GM23338 (cell line): Measurements from ENCODE around the gene SLC26A4. TPM values are rescaled to one million over a fixed set of nuclear protein-coding genes. Genes with fewer than 3 reads are reported as not detected.

Source experiments
- ATAC-seq: fragments of 200-7000 bp; cut with Tn5 transposase; 3 replicates; pipeline ENCODE4 v1.9.1; 2020
- DNase-seq: peaks from one replicate; pipeline ENCODE4 v3.0.0-alpha.2; 2015; ENCODE audit warnings: low spot score
- H2AFZ ChIP-seq: fragments of 200-600 bp; sonication (generic); 2 replicates; pipeline ENCODE4 v1.8.0; 2016; ENCODE audit warnings: antibody characterized with exemption, mild to moderate bottlenecking, moderate library complexity
- H3F3A ChIP-seq: fragments of 200-600 bp; sonication (generic); replicated peaks from 2 replicates; pipeline ENCODE4 v1.8.0; 2017; ENCODE audit warnings: antibody characterized with exemption, mixed run types, low read depth
- H3K27ac ChIP-seq: fragments of 200-600 bp; sonication (generic); 2 replicates; pipeline ENCODE4 v1.6.1; 2016; ENCODE audit warnings: low read depth
- H3K27me3 ChIP-seq: fragments of 200-600 bp; sonication (generic); 2 replicates; pipeline ENCODE4 v1.8.0; 2016; ENCODE audit warnings: mild to moderate bottlenecking, mixed run types, moderate library complexity; ENCODE audit not compliant: insufficient read depth
- H3K36me3 ChIP-seq: fragments of 200-600 bp; sonication (generic); 2 replicates; pipeline ENCODE4 v1.8.0; 2016; ENCODE audit warnings: mild to moderate bottlenecking; ENCODE audit not compliant: insufficient read depth
- H3K4me1 ChIP-seq: fragments of 200-600 bp; sonication (generic); 2 replicates; pipeline ENCODE4 v1.8.0; 2016; ENCODE audit warnings: mild to moderate bottlenecking, moderate library complexity; ENCODE audit not compliant: insufficient read depth
- H3K4me2 ChIP-seq: fragments of 200-600 bp; sonication (generic); 2 replicates; pipeline ENCODE4 v1.7.1; 2017; ENCODE audit warnings: mixed run types
- H3K4me3 ChIP-seq: fragments of 200-600 bp; sonication (generic); 2 replicates; pipeline ENCODE4 v1.6.1; 2016; ENCODE audit warnings: mixed run types
- H3K79me2 ChIP-seq: fragments of 200-600 bp; sonication (generic); replicated peaks from 2 replicates; pipeline ENCODE4 v1.8.0; 2017; ENCODE audit warnings: mild to moderate bottlenecking; ENCODE audit not compliant: insufficient read depth
- H3K9me2 ChIP-seq: fragments of 200-600 bp; sonication (generic); 2 replicates; pipeline ENCODE4 v1.8.0; 2017; ENCODE audit not compliant: insufficient read depth
- H4K20me1 ChIP-seq: fragments of 200-600 bp; sonication (generic); replicated peaks from 2 replicates; pipeline ENCODE4 v1.8.0; 2017; ENCODE audit warnings: mild to moderate bottlenecking; ENCODE audit not compliant: insufficient read depth
- H3K27ac Mint-ChIP-seq: 2 replicates; pipeline ENCODE4 v1.8.0; 2020; ENCODE audit warnings: inconsistent platforms, mild to moderate bottlenecking, moderate library complexity, mixed read lengths
- H3K27me3 Mint-ChIP-seq: 3 replicates; pipeline ENCODE4 v1.8.0; 2022; ENCODE audit warnings: low read depth, mild to moderate bottlenecking, moderate library complexity, mixed read lengths, inconsistent platforms; ENCODE audit not compliant: insufficient read depth, poor library complexity
- H3K36me3 Mint-ChIP-seq: 3 replicates; pipeline ENCODE4 v1.8.0; 2021; ENCODE audit warnings: low read depth, mild to moderate bottlenecking, inconsistent platforms, moderate library complexity, mixed read lengths
- H3K4me1 Mint-ChIP-seq: 3 replicates; pipeline ENCODE4 v1.8.0; 2020; ENCODE audit warnings: mild to moderate bottlenecking, inconsistent platforms, mixed read lengths
- H3K4me3 Mint-ChIP-seq: 3 replicates; pipeline ENCODE4 v1.8.0; 2021; ENCODE audit warnings: moderate library complexity, mild to moderate bottlenecking, inconsistent platforms, mixed read lengths
- H3K9me3 Mint-ChIP-seq: 3 replicates; pipeline ENCODE4 v1.8.0; 2020; ENCODE audit warnings: moderate library complexity, mild to moderate bottlenecking, inconsistent platforms, mixed read lengths
- EZH2 ChIP-seq: fragments of 200-600 bp; sonication (generic); IDR thresholded peaks from one replicate; pipeline ENCODE4 v1.8.0; 2017; ENCODE audit warnings: antibody characterized with exemption, mild to moderate bottlenecking, low read depth; ENCODE audit not compliant: unreplicated experiment
- EZH2phosphoT487 ChIP-seq: fragments of 200-600 bp; sonication (generic); IDR thresholded peaks from one replicate; pipeline ENCODE4 v1.8.1; 2018; ENCODE audit warnings: antibody characterized with exemption; ENCODE audit not compliant: unreplicated experiment
- JUNB ChIP-seq: IDR thresholded peaks from one replicate; pipeline ENCODE4 v1.6.1; 2016; ENCODE audit warnings: antibody characterized with exemption; ENCODE audit not compliant: unreplicated experiment
- POLR2AphosphoS5 ChIP-seq: IDR thresholded peaks from 2 replicates; pipeline ENCODE4 v1.6.1; 2016; ENCODE audit warnings: antibody characterized with exemption, low read depth
- ZNF114 ChIP-seq: fragments of 250-450 bp; sonication (Bioruptor Pico); IDR thresholded peaks from 2 replicates; pipeline ENCODE4 v1.5.0; 2020; ENCODE audit warnings: mild to moderate bottlenecking, moderate library complexity
- ZNF331 ChIP-seq: fragments of 250-450 bp; sonication (Bioruptor Pico); IDR thresholded peaks from 2 replicates; pipeline ENCODE4 v1.5.0; 2020; ENCODE audit warnings: low read depth, mild to moderate bottlenecking, moderate library complexity
- polyA plus RNA-seq: library from polyadenylated mRNA; unstranded; fragments of >200 nt; fragmentation: Nextera tagmentation; extraction: Ambion mirVana; gene quantifications from 2 replicates; pipeline ENCODE4 v1.2.1, GENCODE V29; 2016
- total RNA-seq: library from RNA; depleted of rRNA; stranded (reverse); fragments of >200 nt; shearing (Covaris generic); gene quantifications from 2 replicates; pipeline ENCODE4 v1.2.3, GENCODE V29; 2014
- TF ChIP-seq, protein P1 (sequence below): IDR thresholded peaks from one replicate; pipeline ENCODE4 v1.6.1; 2018; ENCODE audit warnings: antibody characterized with exemption; ENCODE audit not compliant: unreplicated experiment
- TF ChIP-seq, protein P2 (sequence below): fragments of 250-450 bp; sonication (Bioruptor Pico); IDR thresholded peaks from 2 replicates; pipeline ENCODE4 v1.5.0; 2020; ENCODE audit warnings: mild to moderate bottlenecking, moderate library complexity
- TF ChIP-seq, protein P3 (sequence below): IDR thresholded peaks from 2 replicates; pipeline ENCODE4 v1.6.1; 2016; ENCODE audit warnings: antibody characterized with exemption

The SLC26A4 gene
- total and polyA plus RNA-seq, 2 experiments from 2014 or later, result 0.07 TPM; not detected in 1

DNA sequence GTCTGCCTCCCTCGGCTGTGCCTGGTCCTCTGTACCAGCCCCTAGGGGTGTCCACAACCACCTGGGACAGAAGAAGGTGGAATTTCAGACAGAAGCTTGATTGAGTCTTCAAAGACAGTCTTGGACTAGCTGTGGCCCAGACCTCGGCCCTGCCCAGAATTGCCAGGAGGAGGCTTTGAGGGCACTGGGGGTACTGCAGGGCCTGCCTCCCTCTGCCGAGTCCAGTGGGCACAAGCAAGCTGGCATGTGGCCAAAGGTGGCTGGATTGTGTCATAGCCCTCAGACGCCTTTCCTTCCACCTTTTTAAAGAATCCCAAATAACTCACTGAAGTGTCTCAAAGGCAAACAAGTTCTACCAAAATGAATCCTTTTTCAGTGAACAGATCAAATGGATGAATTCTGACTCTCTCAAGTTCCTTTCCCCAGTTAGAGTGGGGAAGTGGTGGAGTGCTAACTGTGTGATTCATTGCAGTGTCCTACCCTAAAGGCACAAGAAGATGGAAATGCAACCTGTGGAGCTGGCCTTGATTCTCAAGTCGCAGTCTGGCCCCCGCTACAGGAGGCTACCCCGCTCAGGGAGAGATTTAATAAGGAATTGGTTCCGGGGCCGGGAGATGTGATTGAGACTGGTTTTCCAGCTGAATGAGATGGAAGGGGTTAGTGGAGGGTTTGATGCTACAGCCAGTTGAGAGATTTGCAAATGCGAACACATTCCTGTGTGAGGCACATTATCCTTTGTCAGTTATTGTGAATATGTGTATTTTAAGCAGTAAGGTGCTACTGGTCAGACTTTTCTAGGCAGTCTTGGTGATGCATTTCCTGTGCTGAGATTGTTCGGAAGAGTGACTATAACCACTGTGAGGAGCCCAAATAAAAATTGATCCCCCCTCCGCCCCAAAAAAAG is 28.8 kb upstream of the SLC26A4 start:
- peak; percentile 71 for ATAC-seq
- H3K9me3 Mint-ChIP-seq, result no peaks in the 10 kb centered on the region; the same call in 1 of the 3 replicates
- peaks cover 4% of the 10 kb centered on the region for H3K27me3 Mint-ChIP-seq
- no peak overlapping the region for H3K4me3 Mint-ChIP-seq
- no peaks in the 10 kb centered on the region for H3K36me3 Mint-ChIP-seq
- H3K4me1 Mint-ChIP-seq, result peaks cover 16% of the 10 kb centered on the region
- H3F3A ChIP-seq, result no peaks in the 10 kb centered on the region
- no peaks in the 10 kb centered on the region for H3K27me3 ChIP-seq
- H3K9me2 ChIP-seq, result no peaks in the 10 kb centered on the region
- peak overlapping the region; percentile 29; the same call in 1 of the 2 replicates for H3K4me2 ChIP-seq
- DNase-seq, result no peak
- H3K36me3 ChIP-seq, result no peaks in the 10 kb centered on the region
- H3K27ac ChIP-seq, result no peak overlapping the region
- peak overlapping the region; percentile 78 for H2AFZ ChIP-seq
- H4K20me1 ChIP-seq, result no peaks in the 10 kb centered on the region
- H3K4me1 ChIP-seq, result 0 out of 2 replicates have a peak, but pooled peaks cover 8% of the 10 kb centered on the region
- no peak overlapping the region for H3K27ac Mint-ChIP-seq
- TF ChIP-seq EZH2phosphoT487 (no peak), POLR2AphosphoS5 (no peak), JUNB (no peak), ZNF331 (CRISPR knock-in tag) (no peak), EZH2 (no peak), ZNF114 (CRISPR knock-in tag) (no peak)
- TF ChIP-seq, protein P1, sequence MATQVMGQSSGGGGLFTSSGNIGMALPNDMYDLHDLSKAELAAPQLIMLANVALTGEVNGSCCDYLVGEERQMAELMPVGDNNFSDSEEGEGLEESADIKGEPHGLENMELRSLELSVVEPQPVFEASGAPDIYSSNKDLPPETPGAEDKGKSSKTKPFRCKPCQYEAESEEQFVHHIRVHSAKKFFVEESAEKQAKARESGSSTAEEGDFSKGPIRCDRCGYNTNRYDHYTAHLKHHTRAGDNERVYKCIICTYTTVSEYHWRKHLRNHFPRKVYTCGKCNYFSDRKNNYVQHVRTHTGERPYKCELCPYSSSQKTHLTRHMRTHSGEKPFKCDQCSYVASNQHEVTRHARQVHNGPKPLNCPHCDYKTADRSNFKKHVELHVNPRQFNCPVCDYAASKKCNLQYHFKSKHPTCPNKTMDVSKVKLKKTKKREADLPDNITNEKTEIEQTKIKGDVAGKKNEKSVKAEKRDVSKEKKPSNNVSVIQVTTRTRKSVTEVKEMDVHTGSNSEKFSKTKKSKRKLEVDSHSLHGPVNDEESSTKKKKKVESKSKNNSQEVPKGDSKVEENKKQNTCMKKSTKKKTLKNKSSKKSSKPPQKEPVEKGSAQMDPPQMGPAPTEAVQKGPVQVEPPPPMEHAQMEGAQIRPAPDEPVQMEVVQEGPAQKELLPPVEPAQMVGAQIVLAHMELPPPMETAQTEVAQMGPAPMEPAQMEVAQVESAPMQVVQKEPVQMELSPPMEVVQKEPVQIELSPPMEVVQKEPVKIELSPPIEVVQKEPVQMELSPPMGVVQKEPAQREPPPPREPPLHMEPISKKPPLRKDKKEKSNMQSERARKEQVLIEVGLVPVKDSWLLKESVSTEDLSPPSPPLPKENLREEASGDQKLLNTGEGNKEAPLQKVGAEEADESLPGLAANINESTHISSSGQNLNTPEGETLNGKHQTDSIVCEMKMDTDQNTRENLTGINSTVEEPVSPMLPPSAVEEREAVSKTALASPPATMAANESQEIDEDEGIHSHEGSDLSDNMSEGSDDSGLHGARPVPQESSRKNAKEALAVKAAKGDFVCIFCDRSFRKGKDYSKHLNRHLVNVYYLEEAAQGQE, result no peak
- TF ChIP-seq, protein P2, sequence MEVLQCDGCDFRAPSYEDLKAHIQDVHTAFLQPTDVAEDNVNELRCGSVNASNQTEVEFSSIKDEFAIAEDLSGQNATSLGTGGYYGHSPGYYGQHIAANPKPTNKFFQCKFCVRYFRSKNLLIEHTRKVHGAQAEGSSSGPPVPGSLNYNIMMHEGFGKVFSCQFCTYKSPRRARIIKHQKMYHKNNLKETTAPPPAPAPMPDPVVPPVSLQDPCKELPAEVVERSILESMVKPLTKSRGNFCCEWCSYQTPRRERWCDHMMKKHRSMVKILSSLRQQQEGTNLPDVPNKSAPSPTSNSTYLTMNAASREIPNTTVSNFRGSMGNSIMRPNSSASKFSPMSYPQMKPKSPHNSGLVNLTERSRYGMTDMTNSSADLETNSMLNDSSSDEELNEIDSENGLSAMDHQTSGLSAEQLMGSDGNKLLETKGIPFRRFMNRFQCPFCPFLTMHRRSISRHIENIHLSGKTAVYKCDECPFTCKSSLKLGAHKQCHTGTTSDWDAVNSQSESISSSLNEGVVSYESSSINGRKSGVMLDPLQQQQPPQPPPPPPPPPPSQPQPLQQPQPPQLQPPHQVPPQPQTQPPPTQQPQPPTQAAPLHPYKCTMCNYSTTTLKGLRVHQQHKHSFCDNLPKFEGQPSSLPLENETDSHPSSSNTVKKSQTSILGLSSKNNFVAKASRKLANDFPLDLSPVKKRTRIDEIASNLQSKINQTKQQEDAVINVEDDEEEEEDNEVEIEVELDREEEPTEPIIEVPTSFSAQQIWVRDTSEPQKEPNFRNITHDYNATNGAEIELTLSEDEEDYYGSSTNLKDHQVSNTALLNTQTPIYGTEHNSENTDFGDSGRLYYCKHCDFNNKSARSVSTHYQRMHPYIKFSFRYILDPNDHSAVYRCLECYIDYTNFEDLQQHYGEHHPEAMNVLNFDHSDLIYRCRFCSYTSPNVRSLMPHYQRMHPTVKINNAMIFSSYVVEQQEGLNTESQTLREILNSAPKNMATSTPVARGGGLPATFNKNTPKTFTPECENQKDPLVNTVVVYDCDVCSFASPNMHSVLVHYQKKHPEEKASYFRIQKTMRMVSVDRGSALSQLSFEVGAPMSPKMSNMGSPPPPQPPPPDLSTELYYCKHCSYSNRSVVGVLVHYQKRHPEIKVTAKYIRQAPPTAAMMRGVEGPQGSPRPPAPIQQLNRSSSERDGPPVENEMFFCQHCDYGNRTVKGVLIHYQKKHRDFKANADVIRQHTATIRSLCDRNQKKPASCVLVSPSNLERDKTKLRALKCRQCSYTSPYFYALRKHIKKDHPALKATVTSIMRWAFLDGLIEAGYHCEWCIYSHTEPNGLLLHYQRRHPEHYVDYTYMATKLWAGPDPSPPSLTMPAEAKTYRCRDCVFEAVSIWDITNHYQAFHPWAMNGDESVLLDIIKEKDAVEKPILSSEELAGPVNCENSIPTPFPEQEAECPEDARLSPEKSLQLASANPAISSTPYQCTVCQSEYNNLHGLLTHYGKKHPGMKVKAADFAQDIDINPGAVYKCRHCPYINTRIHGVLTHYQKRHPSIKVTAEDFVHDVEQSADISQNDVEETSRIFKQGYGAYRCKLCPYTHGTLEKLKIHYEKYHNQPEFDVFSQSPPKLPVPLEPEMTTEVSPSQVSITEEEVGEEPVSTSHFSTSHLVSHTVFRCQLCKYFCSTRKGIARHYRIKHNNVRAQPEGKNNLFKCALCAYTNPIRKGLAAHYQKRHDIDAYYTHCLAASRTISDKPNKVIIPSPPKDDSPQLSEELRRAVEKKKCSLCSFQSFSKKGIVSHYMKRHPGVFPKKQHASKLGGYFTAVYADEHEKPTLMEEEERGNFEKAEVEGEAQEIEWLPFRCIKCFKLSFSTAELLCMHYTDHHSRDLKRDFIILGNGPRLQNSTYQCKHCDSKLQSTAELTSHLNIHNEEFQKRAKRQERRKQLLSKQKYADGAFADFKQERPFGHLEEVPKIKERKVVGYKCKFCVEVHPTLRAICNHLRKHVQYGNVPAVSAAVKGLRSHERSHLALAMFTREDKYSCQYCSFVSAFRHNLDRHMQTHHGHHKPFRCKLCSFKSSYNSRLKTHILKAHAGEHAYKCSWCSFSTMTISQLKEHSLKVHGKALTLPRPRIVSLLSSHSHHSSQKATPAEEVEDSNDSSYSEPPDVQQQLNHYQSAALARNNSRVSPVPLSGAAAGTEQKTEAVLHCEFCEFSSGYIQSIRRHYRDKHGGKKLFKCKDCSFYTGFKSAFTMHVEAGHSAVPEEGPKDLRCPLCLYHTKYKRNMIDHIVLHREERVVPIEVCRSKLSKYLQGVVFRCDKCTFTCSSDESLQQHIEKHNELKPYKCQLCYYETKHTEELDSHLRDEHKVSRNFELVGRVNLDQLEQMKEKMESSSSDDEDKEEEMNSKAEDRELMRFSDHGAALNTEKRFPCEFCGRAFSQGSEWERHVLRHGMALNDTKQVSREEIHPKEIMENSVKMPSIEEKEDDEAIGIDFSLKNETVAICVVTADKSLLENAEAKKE (CRISPR knock-in tag), result no peak
- TF ChIP-seq, protein P3, sequence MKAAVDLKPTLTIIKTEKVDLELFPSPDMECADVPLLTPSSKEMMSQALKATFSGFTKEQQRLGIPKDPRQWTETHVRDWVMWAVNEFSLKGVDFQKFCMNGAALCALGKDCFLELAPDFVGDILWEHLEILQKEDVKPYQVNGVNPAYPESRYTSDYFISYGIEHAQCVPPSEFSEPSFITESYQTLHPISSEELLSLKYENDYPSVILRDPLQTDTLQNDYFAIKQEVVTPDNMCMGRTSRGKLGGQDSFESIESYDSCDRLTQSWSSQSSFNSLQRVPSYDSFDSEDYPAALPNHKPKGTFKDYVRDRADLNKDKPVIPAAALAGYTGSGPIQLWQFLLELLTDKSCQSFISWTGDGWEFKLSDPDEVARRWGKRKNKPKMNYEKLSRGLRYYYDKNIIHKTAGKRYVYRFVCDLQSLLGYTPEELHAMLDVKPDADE, result no peak
- H3K79me2 ChIP-seq, result no peaks in the 10 kb centered on the region
- H3K4me3 ChIP-seq, result no peak overlapping the region
